HuH-7 (cell line): ENCODE measurements around the gene TLNRD1.
A peak's percentile ranks its signal among the peaks of the same experiment; 100 is the strongest.
"Not testable (repeated sequence)": the region's sequence is repeated elsewhere in the genome, so short reads cannot be mapped to it uniquely, and the experiment has no call there.

Experiments used
- DNase-seq: peaks from one replicate; pipeline ENCODE4 v3.0.0; 2011; ENCODE audit warnings: low spot score

TLNRD1 gene

DNA sequence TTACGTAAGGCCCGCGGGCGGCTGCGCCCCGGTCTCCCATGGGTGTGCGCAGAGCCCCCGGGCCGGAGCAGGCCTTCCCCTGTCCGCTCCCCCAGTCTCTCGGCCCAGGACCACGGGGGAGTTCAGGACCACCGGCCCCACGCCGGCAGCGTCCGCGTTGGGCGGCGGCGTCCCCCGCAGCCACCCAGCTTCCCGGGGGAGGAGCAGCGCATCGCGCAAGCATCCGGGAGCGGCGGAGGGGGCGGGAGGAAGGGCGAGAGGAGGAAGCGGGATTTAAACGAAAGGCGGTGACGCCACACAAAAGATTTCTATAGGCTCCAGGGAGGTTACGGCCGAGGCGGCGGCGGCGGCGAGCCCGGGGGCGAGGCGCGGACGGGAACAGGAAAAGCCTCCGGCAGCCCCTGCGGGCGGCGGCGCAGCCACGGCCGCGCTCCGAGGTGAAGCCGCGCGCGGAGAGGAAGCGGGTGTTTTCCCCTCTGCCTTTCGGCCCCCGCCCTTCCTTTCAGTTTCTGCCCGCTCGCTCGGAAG is at the start of gene TLNRD1:
Gene TLNRD1 (plus strand): TSS at position 300 of the 528 bp plus-strand sequence. CDS start 1,349 bp downstream, outside the sequence.
- DNase-seq = peak; percentile 94

DNA sequence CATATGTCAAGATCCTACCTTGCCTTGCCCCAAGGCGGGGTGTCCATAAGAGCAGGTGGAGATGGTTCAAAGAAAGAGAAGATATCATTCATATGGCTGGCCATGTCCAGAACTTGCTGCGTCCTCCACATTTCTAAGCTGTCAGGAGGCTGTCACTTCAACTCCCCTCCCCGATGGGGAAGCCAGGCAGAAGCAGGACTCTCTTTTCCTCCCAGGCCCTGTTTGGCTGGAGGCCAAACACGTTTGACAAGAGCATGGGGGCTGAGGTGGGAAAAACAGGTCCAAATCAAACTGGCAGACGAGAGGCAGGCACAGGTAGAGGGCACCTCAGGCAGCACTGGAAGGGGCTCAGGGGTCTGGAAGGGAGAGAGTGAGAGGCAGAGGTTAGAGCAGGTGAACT is 48.8 kb upstream of the TLNRD1 start:
- no peak for DNase-seq

DNA sequence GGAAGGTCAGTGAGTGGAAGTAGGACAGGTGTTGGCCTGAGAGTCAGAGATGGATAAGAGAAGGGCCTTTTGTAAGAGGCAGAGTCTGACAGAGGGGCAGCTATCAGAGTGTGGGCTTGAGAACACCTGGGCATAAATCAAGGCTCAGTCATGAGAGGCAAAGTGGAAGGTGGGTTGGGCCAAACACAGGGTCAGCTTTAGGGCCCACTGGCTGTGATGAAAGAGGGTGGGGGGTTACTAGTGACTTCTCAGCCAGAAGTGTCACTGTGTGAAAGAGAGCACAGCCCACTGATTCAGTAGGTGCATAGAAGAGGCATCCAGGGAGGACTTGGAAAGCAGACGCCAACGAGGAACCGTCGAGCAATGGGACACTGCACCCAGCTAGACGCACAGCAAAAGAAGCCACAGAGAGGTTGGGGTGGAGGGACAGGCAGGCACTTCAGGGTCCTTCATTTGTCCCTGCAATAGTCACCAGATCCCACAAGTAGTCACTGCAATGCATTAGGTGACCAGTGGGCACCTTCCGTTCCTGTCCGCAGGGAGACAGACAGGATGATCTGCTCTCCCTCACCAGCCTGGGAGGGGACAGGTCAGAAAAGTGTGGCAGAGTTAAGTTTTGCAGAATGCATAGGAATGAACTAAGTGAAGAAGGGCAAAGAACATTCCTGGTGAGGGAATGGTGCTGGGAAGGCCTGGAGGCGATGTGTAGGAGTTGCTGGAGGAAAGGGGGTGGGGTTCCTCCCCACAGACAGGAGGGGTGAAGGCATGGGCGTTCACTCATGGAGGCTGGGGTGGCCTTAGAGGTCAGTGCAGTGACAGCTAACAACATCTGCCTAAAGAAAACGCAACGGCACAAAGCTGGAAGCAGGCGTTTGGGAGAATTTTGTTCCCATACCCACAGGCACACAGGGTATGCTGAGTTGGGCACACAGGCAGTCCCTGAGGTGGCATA is 47.4 kb upstream of the TLNRD1 start:
- no peak for DNase-seq

DNA sequence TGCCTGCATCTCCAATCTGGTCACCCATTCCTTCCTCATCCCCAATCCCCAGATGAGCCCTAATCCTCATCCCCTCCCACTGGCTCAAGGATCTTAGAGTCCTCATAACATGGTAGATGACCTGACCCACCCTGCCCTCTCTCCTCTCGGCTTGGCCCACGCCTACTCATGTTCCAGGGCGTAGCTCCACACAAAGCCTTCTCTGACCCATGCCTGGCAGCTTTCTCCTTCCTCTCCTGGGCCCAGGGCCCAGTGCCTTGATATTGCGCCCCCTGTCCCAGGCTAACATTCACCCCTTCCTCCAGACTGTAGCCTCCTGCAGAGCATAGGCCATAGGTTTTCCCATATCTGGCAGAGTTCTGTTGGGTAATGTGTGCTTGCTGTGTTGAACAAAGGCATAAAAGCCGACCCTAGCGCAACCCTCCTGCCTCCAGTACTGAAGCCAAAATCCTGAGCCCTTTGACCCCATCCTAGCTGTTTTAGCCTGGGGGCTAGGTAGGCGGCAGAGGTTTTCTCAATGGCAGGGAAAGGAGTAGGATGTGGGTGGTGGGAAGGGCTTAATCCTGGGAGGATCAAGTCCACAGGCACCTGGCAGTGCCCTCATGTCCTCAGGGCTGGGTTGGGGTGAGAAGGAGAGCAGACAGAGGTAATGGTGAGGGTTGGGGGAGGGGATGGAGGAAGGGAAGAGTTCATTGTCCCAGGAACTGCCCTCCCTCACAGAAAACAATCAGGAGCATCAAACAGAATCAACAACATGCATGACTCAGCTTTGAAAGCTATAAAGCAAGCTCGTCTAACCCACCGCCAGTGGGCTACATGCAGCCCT is 46.6 kb upstream of the TLNRD1 start:
- DNase-seq = no peak

DNA sequence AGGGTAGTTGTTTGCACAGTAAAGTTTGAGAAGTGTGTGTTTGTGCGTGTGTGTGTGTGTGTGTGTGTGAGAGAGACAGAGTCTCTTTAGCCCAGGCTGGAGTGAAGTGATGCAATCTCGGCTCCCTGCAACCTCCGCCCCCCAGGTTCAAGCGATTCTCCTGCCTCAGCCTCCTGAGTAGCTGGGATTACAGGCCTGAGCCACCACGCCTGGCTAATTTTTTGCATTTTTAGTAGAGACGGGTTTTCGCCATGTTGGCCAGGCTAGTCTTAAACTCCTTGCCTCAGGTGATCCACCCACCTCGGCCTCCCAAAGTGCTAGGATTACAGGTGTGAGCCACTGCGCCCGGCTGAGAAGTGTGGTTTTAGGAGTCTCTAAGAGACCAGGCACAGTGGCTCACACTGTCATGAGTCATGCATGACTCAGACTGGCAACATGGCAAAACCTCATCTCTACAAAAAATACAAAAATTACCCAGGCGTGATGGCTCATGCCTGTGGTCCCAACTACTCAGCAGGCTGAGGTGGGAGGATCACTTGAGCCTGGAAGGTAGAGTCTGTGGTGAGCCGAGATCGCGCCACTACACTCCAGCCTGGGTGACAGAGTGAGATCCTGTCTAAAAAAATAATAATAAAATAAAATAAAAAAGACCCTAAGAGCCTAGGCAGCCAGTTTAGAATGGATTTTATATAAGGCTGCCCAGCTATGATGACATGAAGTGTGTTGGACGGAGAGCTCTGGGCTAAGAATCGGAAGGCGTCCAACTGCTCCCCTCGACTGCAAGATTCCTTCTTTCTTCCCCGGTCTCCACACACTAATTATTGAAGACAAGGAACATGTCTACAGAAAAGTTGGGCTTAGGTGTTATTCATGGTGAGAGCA is 44.9 kb upstream of the TLNRD1 start:
- not testable (repeated sequence) for DNase-seq

DNA sequence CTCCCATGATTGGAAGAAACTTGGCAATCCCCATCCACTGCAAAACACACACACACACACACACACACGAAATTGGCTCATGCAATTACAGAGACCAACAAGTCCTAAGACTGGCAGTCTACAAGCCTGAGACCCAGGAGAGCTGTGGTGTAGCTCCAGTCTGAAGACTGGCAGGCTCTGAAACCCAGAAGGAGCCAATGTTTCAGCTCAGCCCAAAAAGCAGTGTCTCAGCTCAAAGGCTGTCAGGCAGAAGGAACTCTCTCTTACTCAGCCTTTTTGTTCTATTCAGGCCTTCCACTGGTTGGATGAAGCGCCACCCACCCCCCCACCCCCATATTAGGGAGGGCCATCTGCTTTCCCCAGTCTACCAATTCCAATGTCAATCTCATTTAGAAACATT is 43.2 kb upstream of the TLNRD1 start:
- DNase-seq = no peak

DNA sequence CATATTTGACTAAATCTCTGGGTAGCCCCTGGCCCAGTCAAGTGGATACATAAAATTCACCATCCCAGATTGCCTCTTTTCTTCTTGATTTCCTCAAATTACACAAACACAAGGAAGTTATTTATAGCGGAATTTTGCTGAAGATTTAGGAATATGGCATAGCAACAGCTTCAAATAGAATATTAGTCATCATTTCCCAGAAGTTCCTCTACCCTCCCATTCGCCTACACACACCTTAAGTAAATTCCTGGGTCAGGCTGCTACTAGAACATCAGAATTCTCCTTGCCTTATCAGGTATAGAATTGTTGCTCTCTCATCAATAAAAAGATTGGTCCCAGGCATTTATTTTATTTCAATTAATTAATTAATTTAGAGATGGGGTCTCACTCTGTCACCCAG is 42.7 kb upstream of the TLNRD1 start:
- DNase-seq = no peak

DNA sequence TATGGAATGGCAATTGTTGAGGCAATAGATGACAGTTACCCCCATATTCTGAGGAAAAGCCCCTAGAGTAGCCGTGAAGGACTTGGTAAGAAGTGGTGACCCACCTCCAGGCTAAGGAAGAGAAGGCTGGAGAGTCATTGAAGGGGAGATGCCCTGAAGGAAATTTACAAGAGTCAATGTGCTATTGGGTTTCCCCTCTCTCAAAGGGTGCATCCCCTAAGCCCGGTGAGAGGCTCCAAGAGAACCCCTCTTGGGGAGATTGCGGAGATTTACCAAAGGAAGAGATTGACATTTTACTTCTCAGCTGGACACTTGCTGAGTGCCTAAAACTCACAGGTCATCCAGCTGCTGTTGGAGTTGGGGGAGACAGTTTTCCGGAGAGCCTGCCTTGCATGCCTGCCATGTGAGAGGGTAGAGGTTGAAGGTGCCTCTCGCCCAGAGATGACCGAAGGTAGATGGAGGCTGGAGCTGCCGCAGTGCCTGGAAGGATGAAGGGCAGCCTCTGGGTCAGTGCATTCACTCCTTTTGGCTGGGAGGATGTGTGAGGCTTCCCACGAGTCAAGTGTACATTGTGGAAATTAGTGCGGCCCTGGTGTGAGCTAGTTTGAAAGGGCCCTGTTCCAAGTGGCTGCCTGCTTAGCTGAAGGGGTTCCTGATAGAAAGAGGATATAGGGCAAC is 41.8 kb upstream of the TLNRD1 start:
- no peak for DNase-seq

DNA sequence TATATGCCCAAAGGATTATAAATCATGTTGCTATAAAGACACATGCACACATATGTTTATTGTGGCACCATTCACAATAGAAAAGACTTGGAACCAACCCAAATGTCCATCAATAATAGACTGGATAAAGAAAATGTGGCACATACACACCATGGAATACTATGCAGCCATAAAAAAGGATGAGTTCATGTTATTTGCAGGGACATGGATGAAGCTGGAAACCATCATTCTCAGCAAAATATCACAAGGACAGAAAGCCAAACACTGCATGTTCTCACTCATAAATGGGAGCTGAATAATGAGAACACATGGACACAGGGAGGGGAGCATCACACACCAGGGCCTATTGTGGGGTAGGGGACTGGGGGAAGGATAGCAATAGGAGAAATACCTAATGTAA is 35.3 kb upstream of the TLNRD1 start:
- not testable (repeated sequence) for DNase-seq

DNA sequence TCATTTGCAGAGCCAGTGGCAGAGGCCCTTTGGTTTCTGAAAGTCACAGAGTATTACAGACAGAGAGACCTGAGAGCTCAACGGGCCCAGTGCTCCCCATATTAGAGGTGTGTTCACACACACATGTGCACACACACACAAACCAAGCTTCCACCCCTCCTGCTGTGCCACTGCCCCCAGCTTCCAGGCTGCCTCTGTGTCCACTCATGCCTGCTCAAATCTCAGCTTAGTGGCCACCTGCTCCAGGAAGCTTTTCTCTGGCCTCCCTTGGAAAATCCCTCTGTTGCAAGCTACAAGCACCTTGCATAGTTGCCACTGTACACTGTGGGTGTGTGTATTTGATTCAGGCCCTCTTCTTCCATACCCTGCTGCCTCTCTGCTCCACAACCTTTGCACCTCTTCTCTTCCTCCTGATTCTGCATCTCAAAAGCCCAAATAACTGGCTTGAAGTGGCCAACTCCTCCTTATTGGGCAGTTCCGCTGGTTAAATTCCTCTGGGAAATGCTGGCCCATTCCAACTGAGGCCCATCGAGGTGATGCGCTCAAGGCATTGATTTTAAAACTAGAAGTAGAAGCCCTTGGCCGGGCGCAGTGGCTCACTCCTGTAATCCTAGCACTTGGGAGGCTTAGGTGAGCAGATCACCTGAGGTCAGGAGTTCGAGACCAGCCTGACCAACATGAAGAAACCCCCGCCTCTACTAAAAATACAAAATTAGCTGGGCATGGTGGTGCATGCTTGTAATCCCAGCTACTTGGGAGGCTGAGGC is 34.1 kb upstream of the TLNRD1 start:
- no peak for DNase-seq

DNA sequence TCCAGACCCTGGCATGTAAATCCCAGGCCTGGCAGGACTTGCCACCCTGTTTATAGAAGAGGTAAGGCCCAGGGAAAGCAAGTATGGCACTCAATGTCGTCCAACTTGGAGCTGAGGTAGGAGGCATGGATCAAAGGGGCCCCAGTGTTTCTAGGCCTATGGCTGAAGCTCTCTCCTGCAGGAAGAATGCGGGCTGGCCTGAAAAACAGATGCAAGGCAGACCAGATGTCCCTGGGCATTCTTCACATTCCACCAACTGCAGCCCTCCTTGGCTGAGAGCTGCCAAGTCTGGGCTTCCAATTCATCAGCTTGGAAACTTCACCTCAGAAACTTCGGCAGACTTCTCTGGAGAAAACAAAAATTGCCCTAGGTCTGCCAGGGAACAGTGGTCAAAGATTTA is 33.3 kb upstream of the TLNRD1 start:
- no peak for DNase-seq

DNA sequence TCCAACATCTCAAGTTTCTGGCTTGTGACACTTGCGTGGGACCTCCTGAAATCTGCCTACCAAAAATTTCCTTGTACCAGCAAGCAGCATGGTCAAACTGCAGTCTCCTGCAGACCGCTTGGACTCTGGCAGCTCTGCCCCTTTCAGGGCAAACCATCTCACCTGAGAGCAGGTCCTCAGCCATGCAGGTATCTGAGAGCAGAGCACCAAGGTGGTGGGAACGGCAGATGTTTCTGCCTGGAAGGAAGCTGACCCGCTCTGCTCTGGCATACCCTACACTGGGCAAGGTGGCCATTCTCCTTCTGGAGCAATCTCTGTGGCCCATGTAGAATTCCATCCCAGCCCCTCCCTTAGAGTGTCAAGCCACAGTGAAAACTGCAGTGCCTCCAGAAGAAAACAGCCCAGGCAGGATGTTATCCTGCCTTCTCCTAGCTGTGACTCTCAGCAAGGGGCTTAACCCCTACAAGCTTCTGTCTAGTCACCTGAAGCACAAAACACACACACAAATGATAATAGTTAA is 32.7 kb upstream of the TLNRD1 start:
- no peak for DNase-seq

DNA sequence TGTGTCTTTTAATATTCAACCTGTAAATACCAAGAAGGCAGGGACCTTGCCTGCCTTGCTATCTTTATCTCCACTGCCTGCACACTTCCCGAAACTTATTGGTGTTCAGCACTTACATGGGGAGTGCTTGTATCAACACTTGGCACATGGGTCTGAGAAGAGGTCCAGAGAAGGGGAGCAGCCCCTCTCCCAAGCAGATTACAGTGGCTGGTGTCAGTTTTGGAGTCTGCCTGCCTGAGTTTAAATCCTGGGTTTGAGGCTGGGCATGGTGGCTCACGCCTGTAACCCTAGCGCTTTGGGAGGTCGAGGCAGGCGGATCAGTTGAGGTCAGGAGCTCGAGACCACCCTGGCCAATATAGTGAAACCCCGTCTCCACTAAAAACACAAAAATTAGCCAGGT is 31.4 kb upstream of the TLNRD1 start:
- DNase-seq = no peak

DNA sequence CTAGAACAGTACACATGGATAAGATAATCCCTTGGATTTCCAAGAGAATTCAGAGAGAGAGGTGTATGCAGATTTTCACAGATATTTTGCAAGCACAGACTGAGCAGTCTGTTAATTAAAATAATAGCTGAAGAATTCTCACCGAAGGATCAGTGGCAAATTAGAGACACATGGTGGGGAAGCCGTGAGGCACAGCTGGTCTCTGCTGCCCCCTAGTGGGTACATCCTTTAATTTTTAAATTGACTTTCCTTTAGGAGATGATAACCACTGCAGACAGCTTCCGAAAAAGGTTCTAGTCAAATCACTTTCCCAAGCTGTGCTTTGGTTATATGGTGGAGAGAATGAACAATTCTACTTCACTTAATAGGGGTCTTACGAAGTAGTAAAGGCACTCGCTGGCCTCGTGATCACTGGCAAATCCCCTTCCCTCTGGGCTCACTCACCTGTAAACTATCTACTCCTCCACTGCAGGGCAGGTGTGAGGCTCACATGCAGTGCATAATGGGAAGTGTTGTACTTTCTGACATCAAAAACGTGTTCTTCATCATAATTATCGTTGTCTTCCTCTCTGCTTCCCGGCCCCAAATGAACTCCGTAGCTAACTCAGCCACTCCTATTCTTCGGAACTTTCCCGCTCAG is 30.6 kb upstream of the TLNRD1 start:
- peak; percentile 67 for DNase-seq

DNA sequence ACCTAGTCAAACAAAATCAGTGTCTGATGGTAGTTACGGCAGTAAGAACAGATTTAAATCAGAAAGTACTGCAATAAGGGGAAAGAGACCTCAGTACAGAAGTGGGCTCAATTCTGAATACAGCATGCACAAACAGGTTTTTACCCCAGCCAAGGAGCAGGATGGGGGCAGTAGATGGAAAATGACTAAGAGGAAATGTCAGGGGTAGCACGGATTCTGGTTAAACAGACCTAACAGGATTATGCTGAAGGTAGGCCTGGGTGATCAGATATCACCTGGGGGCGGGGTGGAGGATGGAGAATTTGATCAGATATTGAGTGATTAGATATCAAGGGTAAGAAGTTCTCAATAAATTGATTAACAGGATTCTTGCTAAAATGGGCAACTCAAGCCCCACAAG is 30.1 kb upstream of the TLNRD1 start:
- DNase-seq = no peak

DNA sequence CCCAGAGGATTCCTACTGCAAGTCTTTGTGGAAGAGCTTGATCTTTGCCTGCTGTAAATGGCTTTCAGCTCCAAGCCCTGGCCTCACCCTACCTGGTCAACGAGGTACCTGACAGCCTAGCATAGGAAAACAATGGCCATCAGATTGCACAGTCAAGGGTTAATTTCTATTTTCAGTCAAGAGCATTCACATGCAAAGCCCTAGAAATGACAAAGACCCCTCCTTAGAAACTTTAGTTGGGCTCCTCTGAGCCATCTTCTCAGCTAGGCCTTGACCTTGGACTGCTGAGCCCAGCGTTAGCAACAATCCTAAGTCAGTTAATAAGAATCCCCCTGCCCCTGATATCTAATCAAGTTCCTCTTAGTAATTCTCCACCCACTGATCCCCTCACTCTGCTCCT is 29.6 kb upstream of the TLNRD1 start:
- no peak for DNase-seq

DNA sequence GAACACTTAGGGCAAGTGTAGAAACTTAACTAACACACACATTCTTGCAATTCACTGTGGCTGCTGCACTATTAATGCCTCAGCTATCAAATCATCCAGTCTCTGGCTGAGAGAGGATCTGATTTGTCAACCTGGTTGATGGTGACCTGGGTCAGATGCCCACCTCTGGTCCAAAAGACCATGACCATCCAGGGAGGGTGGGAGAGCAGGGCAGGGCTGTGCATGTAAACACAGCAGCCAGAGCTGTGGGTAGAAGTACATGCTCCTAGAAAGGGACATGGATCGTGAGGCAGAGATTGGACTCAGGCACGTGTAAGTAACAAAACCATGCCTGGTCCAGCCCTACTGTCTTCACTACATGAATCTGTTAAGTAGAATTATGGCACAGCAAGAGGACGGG is 28.4 kb upstream of the TLNRD1 start:
- no peak for DNase-seq

DNA sequence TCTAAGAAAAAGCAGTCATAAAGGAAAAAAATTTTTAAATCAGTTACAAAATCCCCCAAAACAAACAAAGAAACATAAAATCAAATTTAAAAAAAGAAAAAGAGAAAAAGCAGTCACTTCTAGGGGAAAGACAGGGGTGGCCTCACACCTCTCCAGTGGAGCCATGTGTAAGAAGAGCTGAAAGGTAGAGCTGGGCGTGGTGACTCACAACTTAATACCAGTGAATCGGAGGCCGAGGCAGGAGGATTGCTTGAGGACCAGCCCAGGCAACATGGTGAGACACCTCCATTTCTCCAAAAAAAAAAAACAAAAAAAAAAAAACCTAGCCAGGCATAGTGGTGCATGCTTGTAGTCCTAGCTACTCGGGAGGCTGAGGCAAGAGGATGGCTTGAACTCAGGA is 25.8 kb upstream of the TLNRD1 start:
- DNase-seq = no peak

DNA sequence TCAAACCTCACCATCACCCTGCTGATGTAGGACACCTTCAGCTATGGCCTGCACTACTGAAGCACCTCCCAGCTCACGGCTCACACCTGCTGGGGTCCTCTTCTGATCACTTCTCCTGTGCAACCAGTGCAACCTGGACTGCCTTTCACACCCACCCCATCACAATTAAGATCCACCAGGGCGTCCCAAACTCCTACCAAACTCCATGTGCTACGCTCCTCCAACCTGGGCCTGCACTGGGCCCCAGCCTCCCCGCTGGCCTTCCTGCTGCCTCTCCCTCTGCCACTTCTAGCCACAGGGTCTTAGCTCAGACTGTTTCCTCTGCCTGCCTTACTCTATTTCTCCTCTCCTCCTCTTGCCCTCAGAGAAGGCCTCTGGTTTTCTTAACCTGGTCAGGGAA is 23.9 kb upstream of the TLNRD1 start:
- no peak for DNase-seq

DNA sequence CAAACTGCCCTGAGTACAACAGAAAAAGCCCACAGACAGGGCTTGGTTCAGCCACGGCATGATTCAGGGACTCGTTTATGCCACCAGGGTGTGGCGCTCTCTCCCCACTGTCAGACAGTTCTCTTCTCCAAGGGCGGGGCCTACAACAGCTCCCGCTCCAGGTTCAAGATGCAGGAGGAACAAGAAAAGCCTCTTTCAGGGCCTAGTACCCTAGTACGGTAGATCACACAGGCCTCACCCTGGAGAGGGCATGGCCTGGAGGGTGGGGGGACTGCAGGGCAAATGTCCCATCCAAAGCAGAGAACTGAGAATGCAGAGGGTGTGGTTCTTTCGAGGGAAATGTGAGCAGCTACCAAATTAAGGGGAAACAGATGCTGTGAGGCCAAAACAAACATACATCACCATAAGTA is 23.1 kb upstream of the TLNRD1 start:
- DNase-seq = peak; percentile 62
